ENCODE data around the gene VPS39. TPM values are rescaled to one million over a fixed set of nuclear protein-coding genes. Genes with fewer than 3 reads are reported as not detected.

VPS39 gene
- total and polyA plus RNA-seq, 2 donors (not counting 3 experiments of a cell fraction or from before 2014, with no cell fraction given): 56.5 to 56.7 TPM

DNA sequence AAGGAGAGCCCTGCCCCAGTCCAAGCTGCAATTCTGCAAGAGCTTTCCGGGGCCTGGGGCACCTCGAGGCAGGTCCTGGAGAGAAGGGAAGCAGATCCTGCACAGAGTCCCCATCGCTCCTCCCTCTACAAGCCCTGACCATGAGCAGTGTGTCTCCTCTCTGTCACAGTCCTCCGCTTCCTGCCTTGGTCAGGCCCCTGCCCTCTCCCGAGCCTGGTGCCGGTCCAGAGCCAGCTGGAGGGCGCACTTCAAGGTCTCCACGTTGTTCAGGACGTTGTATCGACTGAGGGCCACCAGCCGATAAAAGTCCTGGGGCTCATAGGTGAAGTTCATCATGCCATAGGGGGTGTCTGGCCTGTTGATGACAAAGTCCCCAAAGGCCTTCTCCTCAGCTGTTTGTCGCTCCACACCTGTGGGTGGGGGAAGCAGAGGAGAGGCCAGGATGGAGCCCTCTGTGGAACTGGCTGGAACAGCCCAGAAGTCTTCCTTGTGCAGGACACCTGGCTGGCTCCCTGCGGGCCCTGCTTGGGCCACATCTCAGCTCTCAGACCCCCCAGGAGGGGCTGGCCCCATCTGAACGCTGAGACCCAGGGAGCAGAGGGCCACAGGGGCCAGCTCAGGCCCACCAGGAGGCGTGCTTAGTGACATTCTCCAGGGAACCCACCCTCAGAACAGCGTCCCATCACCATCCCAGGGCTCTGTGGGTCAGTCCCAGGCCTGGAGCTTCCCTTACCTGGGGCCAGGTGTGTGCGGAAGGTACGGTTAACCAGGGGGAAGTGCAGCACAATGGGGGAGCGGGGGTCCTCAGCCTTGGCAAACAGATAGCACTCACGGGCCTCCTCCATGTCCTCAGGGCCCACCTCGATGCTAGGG, 66.1 kb downstream of the VPS39 start:
- FAIRE-seq: no peak

DNA sequence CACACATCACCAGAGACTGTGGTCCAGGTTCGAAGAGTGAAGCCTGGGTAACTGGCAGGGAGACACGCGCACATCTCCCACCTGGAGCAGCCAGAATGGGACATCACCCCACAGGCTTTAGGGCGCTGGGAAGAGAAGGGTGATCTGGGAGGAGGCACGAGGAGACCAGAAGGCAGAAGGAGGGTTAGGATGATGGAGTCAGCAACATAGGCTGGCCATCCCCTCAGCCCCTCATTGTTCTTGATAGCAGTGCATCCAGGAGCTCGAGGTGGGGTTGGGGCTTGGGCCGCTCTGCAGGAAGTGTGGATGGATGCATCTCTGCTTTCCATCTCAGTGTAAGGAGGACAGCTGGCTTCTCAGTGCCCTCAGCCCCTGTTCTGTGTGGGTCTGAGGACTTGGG, 66.9 kb downstream of the VPS39 start:
- FAIRE-seq (no peak), DNase-seq (ENCODE audit: low read depth, low spot score) (no peak)
- dilution Hi-C loops (cut with MboI; ENCODE audit: extremely low pct_ligation_motif_present, low sequenced_read_pairs): no loop called here
- no TSS peak for BruUV-seq (replicated peaks)
- ChIA-PET CTCF (interaction anchor here (0.7 to 1.2 kb wide), 2 partner anchors 10 to 13 kb away, joined by 3 read pairs; no protein-coding TSS in a partner anchor), POLR2A (no interaction called here)
- H3K9ac ChIP-seq (replicated peaks; ENCODE audit: extremely low read depth, insufficient read depth, low read length): no peak overlapping the region
- H3K27me3 ChIP-seq (ENCODE audit: control insufficient read depth in 2 of 2, insufficient read depth in 2 of 2, low read length in 2 of 2): peaks cover 4 to 8% of the 10 kb centered on the region in 2 experiments
- no peaks in the 10 kb centered on the region for H3K36me3 ChIP-seq (ENCODE audit: control insufficient read depth in 2 of 2, extremely low read depth in 1 of 2, insufficient read depth in 2 of 2, low read length in 2 of 2)
- no peaks in the 10 kb centered on the region for H3K79me2 ChIP-seq (ENCODE audit: control insufficient read depth, insufficient read depth, low read length)
- no peaks in the 10 kb centered on the region for H3K9me1 ChIP-seq (replicated peaks; ENCODE audit: control insufficient read depth, extremely low read depth, insufficient read depth, low read length)
- H3K9me3 ChIP-seq (replicated peaks; ENCODE audit: control insufficient read depth, insufficient read depth, low read length): no peaks in the 10 kb centered on the region
- TF ChIP-seq JUN (IDR thresholded peaks at IDR 0.05; ENCODE audit: borderline replicate concordance, insufficient read depth, insufficient read length, low read depth) (no peak), POLR2A (IDR thresholded peaks at IDR 0.05; ENCODE audit: low read depth, low read length) (no peak), MYC (IDR thresholded peaks at IDR 0.05; ENCODE audit: low read depth, low read length) (no peak), FOS (IDR thresholded peaks at IDR 0.05; ENCODE audit: borderline replicate concordance, insufficient read depth, low read length) (no peak), GATA2 (IDR thresholded peaks at IDR 0.05; ENCODE audit: insufficient read depth, insufficient read length, low read depth, low read length) (no peak), EZH2 (IDR thresholded peaks at IDR 0.05; ENCODE audit: borderline replicate concordance, low read depth, low read length, severe bottlenecking) (no peak), MAX (IDR thresholded peaks at IDR 0.05; ENCODE audit: insufficient read depth, insufficient read length) (no peak), POLR2AphosphoS5 (IDR thresholded peaks at IDR 0.05; ENCODE audit: insufficient read depth, low read depth, low read length) (no peak)
- TF ChIP-seq, protein P1, sequence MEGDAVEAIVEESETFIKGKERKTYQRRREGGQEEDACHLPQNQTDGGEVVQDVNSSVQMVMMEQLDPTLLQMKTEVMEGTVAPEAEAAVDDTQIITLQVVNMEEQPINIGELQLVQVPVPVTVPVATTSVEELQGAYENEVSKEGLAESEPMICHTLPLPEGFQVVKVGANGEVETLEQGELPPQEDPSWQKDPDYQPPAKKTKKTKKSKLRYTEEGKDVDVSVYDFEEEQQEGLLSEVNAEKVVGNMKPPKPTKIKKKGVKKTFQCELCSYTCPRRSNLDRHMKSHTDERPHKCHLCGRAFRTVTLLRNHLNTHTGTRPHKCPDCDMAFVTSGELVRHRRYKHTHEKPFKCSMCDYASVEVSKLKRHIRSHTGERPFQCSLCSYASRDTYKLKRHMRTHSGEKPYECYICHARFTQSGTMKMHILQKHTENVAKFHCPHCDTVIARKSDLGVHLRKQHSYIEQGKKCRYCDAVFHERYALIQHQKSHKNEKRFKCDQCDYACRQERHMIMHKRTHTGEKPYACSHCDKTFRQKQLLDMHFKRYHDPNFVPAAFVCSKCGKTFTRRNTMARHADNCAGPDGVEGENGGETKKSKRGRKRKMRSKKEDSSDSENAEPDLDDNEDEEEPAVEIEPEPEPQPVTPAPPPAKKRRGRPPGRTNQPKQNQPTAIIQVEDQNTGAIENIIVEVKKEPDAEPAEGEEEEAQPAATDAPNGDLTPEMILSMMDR (IDR thresholded peaks at IDR 0.05; ENCODE audit: extremely low read depth in 1 of 2, insufficient read depth in 1 of 2, low read depth in 1 of 2, low read length in 2 of 2): no peak
- no peaks in the 10 kb centered on the region for H4K20me1 ChIP-seq (replicated peaks; ENCODE audit: control insufficient read depth, extremely low read depth, insufficient read depth, low read length)
- no peak overlapping the region for H3K4me2 ChIP-seq (ENCODE audit: insufficient read depth, low read length)
- intact Hi-C loops (cut with micrococcal nuclease): no loop called here
- no peak overlapping the region for H3K27ac ChIP-seq (ENCODE audit: insufficient read depth, low read depth, low read length)
- no peaks in the 10 kb centered on the region for H3K4me1 ChIP-seq (ENCODE audit: control insufficient read depth, extremely low read depth, insufficient read depth, low read length)
- H2AFZ ChIP-seq (ENCODE audit: low read depth, low read length): no peak overlapping the region
- H3K4me3 ChIP-seq (replicated peaks in 1 of 3; ENCODE audit: insufficient read depth in 1 of 3, low read depth in 1 of 3, low read length in 3 of 3): no peak overlapping the region

More for the DNA sequence above, 66.1 kb downstream of the VPS39 start:
- Histone ChIP-seq H3K27me3 (ENCODE audit: control insufficient read depth in 2 of 2, insufficient read depth in 2 of 2, low read length in 2 of 2) (peaks cover 4 to 8% of the 10 kb centered on the region in 2 experiments), H3K9me3 (replicated peaks; ENCODE audit: control insufficient read depth, insufficient read depth, low read length) (no peaks in the 10 kb centered on the region), H3K79me2 (ENCODE audit: control insufficient read depth, insufficient read depth, low read length) (no peaks in the 10 kb centered on the region), H3K4me2 (ENCODE audit: insufficient read depth, low read length) (no peak overlapping the region), H3K27ac (ENCODE audit: insufficient read depth, low read depth, low read length) (no peak overlapping the region), H3K36me3 (ENCODE audit: control insufficient read depth in 2 of 2, extremely low read depth in 1 of 2, insufficient read depth in 2 of 2, low read length in 2 of 2) (no peaks in the 10 kb centered on the region), H4K20me1 (replicated peaks; ENCODE audit: control insufficient read depth, extremely low read depth, insufficient read depth, low read length) (no peaks in the 10 kb centered on the region), H3K4me3 (replicated peaks in 1 of 3; ENCODE audit: insufficient read depth in 1 of 3, low read depth in 1 of 3, low read length in 3 of 3) (no peak overlapping the region), H2AFZ (ENCODE audit: low read depth, low read length) (no peak overlapping the region), H3K4me1 (ENCODE audit: control insufficient read depth, extremely low read depth, insufficient read depth, low read length) (no peaks in the 10 kb centered on the region), H3K9me1 (replicated peaks; ENCODE audit: control insufficient read depth, extremely low read depth, insufficient read depth, low read length) (no peaks in the 10 kb centered on the region), H3K9ac (replicated peaks; ENCODE audit: extremely low read depth, insufficient read depth, low read length) (no peak overlapping the region)
- TF ChIP-seq JUN (IDR thresholded peaks at IDR 0.05; ENCODE audit: borderline replicate concordance, insufficient read depth, insufficient read length, low read depth) (no peak), GATA2 (IDR thresholded peaks at IDR 0.05; ENCODE audit: insufficient read depth, insufficient read length, low read depth, low read length) (no peak)
- no peak for DNase-seq (ENCODE audit: low read depth, low spot score)
- CTCF ChIA-PET: interaction anchor here (0.7 to 1.2 kb wide), 2 partner anchors 10 to 14 kb away, joined by 3 read pairs; no protein-coding TSS in a partner anchor
- intact Hi-C loops (cut with micrococcal nuclease): no loop called here
- no TSS peak for BruUV-seq (replicated peaks)
- dilution Hi-C loops (cut with MboI; ENCODE audit: extremely low pct_ligation_motif_present, low sequenced_read_pairs): no loop called here
- POLR2A ChIA-PET: no interaction called here
